HG02973 (cell line): ENCODE results near the gene XPNPEP3.
"Not testable (repeated sequence)": the region's sequence is repeated elsewhere in the genome, so short reads cannot be mapped to it uniquely, and the experiment has no call there.

Experiments
- ATAC-seq: cut with Tn5 transposase; IDR thresholded peaks from one replicate; pipeline ENCODE4 v1.9.1; 2021; ENCODE audit warnings: moderate library complexity; ENCODE audit not compliant: unreplicated experiment

The XPNPEP3 gene

DNA sequence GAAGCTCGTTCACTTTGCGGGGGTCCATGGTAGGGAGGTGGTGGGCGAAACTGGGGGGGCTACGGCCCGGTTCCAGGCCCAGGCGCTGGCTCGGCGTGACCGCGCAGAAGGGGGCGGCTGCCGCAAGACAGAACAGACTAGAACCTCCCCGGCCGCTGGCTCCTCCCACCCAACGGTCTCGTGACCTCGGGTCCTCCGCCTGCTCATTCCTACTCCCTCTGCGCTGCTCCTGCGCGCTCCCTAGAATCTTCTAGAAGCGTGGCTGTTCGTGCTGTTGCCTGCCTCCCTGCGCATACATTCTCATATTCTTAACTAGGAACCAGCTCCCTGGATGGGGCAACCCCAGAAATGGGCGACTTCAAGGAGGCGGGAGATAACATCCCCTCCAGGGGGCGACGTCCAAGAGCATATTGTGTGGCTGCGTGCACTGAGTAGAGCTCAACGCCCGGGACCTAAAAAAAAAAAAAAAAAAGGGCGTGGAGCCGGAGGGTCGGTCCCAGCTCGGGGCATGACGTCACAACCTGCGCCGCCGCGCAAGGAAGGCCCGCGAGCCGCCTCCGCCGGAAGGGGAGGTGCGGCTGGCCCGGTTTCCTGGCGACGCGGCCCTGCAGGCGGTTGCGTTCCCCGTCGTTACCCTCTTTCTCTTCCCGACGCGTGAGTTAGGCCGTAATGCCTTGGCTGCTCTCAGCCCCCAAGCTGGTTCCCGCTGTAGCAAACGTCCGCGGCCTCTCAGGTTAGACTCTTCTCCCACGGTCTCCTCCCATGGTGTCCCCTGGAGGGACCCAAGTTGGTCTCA lies at the start of gene XPNPEP3, which contains the start of gene ST13:
Gene XPNPEP3, plus strand, starts transcription at position 636 of the 796 bp plus-strand sequence. Its CDS starts 34 bp downstream, at position 670.
Gene ST13, minus strand, starts transcription at position 127 of the 796 bp plus-strand sequence. Its CDS starts 99 bp downstream, at position 28.
- ATAC-seq = peak; percentile 84

DNA sequence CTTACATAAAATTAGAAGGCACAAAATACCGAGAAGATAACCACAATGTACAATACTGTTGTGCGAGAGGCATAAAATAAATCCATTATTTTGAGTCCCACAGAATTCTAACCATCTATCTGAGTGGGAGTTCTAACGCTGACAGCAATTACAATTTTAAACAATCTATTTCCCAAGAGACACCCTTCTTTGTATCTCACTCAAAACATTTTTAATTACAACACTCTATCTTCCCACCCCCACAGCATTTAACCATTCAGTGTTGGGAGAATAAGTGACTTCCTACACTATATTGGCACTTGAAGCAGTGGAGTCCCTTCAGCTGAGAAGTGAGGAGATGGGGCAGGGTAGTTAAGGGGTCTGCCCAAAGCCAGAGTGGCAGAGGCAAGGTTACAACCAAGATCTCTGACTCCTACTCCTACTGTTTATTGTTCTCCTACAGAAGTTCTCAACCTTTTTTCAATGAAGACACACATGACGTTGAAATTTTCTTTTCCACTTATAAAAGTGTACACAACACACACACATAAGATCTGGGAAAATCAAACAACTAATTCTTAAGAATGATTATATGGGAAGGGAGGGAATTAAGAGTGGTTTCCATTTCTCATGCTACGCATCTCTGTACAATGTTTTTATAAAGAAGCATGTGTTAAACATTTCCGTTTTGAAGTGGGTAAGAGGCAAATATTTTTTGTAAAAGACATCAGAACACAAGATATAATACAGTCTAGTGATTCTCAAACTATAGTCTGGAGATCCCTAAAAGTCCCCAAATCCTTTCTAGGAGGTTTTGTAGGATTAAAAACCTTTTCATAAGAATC lies 48.7 kb upstream of the XPNPEP3 start:
- ATAC-seq = no peak

DNA sequence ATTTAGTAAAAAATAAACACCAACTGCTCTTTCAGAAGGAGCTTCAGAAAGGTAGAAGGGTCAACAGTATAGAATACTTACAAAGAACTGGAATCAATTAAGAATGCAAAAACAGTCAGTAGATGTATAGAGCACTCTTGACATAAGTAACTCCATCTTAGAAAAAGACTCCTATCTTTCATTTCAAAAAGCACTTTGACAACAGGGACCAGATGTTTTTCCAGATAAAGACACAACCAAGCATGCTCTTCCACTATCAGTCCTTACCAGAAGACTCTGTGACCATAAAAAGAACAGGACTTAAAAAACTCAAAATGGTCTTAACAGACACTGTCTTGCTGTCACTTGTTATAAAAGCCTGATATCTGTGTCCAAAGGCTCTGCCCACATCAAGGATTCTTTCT lies 43.0 kb upstream of the XPNPEP3 start:
- no peak for ATAC-seq

DNA sequence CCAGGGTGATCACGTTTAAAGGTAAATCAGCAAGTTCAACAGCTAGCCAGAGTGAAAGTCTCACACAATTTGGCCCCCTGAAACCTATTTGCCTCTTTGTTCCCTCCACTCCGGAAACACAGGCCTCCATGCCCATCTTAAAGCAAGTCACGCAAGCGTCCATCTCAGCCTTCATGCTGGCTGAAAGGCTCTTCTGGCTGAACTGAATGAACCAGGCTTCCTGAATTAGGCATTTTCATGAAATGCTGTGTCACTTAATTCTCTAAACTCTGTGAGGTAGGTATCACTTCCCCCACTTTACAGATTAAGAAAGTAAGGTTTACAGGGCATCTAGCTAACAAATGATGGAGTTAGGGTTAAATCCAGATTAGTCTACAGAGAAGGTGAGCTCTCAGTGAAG lies 39.2 kb upstream of the XPNPEP3 start:
- no peak for ATAC-seq

DNA sequence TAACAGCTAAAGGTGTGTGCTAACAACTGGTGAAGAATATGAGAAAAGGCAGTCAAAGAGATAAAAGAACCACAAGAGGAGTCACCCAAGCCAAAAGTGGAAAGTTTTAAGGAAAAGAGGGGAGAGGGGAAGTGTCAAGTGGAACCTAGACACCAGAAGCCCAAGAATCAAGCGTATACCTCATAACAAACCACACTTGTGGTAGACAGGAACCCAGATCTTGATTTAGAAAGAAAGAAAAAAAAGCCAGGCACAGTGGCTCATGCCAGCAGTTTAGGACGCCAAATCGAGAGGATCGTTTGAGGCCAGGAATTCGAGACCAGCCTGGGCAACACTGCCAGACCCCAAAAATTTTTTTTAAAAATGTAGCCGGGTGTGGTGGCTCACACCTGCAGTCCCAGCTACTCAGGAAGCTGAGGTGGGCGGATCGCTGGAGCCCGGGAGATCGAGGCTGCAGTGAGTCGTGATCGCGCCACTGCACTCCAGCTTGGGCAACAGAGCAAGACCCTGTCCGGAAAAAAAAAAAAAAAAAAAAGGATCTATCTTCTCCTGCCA lies 38.7 kb upstream of the XPNPEP3 start:
- ATAC-seq = peak; percentile 5

DNA sequence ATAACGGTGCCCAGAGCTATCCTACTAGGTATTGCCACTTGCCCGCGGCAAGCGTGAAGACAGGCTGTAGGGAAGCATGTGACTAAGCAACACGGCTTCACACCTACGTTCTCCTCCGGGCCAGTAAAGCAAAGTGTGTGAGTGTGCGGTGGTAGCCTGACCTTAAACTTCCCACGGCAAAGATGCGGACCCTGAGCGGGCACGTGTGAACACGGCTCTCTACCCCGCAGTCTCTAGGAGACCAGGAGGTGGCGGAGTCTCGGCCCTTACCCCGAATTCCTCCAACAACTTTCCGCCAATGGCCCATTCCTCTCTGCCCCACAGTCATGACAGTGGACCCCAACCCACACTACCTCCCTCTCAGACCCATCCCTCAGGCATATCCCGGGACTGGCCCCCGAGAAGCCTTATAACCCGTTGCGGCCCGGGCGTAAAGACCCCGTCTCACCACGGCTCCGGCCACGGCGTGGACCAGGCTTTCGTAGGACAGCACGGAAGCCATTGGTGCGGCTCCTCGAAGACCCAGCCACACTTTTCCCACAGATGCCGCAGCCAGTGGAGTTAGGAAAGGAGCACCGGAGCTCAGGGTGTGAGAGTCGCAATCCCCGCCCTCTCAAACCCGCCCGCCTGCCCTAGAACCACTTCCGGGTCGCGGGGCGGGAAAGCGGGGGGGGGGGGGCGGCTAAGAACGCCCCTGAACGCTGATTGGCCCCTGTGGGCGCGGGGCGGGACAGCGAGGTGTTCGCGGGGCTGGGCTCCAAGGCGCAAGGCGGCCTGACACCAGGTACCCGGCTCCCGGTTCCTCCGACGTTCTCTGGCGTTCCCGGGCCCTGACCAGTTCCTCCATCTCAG lies 38.0 kb upstream of the XPNPEP3 start, which contains the start of gene SLC25A17:
Gene SLC25A17, minus strand, starts transcription at position 600 of the 852 bp plus-strand sequence. Its CDS starts 98 bp downstream, at position 502.
- ATAC-seq = peak; percentile 63

DNA sequence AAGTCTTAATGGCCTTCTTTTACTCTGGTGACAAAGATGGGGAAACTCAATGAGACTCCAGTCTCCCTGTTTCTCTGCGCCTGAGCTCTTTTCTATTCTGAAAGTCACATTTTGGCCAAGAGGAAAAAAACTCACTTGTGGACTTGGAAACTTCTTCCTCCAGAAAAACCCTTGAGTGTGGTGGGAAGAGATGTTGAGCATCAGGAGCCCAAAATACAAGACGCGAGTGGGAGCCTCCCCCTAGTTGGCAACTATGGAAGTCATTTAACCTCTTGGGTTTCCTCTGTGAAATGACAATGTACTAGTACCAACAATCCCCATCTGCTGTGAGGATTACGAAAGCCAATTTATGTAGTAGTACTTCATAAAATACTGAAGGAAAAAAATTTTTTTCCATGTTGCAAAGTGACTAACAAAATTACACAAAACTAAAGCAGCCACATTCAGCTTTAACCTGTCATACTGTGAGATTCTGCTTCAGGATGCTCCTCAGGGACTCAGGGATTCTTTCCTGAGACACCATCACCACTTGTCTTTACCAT lies 37.3 kb upstream of the XPNPEP3 start:
- ATAC-seq = no peak

DNA sequence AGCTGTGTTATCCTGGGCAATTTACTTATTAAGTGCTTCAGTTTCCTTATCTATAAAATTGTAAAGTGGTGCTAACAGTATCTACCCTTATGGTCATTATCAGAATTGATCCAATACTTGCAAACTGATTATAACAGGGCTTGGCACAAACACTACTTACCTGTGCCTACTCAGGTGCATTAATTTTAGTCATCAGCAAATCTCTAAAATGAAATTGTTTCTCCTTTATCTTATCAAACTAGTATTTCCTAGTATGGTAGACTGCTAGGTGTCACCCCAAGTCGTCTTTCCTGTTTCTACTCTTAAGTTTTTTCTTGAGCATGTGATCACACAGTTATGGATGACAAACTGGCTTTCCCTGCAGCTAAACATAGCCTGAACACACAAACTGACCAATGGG lies 33.5 kb upstream of the XPNPEP3 start:
- no peak for ATAC-seq

DNA sequence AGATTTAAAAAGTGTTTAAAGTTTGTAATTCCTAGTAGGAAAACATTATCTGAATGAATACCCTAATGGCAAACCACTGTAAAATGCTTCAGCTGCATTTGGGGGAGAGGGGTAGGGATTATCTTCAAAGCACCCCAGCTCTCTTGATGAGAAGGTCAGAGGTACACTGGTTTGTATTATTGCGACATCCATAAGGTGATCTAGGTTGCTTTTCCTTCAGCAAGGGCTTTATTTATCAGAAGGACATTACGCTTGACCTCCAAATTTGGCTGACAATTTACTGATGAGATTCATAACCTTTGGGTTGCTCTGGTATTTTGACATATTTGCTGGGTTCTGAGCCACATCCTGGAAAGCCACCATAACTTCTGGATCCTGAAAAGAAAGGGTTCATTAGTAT lies 30.7 kb upstream of the XPNPEP3 start:
- ATAC-seq = not testable (repeated sequence)

DNA sequence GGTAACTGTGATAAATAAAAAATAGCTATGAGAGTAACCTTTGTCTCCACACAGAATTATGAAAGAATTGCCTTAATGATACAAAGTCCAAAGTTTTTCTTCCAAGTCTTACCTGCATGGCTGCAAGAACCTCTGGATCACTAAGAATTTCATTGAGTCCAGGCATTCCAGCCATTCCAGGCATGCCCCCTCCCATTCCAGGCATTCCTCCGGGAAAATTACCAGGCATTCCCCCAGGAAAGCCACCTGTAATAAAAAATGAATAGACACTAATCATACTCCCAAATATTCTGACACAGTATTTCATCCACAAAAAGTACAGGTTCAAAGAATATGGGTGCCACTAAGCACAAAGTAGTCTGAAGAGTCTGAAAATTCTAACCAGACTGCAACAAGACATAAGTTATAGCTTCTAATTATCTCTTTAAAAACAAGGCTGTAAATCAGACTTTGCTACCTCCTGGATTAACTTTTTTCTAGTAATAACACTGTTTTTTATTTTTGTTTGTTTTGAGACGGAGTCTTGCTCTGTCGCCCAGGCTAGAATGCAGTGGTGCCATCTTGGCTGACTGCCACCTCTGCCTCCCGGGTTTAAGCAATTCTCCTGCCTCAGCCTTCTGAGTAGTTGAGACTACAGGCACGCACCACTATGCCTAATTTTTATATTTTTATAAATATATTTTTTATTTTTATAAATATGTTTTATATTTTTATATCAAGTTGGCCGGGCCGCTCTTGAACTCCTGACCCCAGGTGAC lies 29.8 kb upstream of the XPNPEP3 start:
- no peak for ATAC-seq

DNA sequence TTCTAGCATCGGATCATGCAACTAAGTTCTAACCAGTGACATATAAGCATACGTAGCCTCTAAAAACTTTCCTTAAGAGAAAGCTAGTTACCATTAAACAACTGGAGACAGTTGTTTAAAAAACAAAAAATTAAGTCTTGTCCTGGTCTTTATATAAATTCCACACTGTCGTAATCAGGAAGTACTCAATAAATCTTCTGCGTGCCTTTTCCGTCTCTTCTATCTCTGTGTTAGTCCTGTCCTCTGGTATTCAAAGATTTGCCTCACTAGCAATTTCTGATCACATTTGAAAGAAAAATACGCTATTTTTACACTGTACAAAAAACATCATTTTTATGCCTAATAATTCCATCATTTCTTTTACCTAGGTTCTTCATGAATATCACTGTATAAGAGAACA lies 27.8 kb upstream of the XPNPEP3 start:
- ATAC-seq = no peak

DNA sequence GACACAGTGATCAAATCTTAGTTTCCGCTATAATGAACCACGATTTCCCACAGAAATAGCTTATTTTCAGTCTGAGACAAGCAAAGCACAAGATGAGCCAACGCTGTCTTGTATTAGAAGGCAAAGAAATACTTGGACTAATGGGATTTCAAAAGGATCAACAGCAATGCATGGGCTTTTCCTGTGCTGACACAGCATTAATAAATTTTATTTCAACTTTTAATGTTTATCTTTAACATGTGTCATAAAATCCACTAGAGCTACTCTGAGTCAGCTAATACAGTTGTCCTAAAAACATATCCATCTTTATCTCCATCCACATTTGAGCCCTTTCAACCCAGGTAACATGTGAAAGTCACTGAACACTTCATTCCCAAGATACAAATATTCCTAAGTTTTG lies 22.3 kb upstream of the XPNPEP3 start:
- ATAC-seq = no peak

DNA sequence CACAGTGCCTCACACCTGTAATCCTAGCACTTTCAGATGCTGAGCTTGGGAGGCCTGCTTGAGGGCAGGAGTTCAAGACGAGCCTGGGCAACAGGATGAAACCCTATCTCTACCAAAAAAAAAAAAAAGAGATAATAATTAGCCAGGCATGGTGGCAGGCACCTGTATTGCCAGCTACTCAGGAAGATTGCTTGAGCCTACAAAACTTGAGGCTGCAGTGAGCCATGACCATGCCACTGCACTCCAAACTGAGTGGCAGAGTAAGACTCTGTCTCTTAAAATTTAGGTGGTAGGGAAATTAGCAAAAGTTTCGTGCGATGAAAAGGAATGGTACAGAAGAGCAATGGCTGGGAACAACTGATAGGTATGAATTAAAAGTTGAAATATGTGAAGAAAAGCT lies 18.5 kb upstream of the XPNPEP3 start:
- ATAC-seq = no peak

DNA sequence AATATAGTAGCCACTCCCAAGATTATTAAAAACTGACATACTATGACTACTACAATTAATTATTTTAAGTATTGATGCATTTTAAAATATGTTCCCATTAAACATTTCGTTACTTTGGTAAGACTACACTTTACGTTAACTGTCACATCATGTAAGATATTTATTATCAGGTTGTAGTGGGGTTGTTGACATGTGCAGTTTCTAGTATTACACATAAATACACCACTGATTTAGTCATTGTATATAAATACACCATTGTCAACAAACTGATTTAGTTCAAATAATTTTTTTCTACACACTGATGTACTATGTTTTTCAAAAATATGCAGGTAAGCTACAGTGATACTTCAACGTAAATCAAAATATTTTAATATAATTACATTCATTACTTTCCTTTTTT lies 12.0 kb upstream of the XPNPEP3 start:
- no peak for ATAC-seq

DNA sequence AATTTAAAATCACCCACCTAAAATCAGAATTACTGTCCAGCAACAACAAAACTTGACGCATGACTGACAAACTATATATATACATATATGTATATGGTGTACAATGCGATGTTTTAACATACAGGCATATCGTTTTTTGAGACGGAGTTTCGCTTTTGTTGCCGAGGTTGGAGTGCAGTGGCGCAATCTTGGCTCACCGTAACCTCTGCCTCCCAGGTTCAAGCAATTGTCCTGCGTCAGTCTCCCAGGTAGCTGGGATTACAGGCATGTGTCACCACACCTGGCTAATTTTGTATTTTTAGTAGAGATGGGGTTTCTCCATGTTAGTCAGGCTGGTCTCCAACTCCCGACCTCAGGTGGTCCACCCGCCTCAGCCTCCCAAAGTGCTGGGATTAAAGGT lies 11.1 kb upstream of the XPNPEP3 start:
- not testable (repeated sequence) for ATAC-seq

DNA sequence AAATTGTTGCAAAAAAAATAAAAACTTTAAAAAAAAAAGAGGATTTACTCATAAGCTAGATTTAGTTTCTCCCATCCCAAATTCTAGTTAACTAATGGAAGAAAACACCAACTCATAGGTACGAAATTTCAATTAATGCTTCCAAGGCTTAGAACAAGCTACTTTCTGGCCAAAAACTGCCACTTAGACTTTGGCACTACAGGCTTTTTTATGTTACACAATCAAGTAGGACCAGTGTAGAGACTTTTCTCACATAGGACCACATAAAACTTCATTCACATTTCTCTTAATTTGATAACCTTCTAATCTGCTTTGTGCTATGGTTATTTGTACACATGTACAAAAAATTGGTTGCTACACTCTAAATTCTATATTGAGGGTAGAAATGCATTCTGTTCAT lies 3.6 kb upstream of the XPNPEP3 start:
- no peak for ATAC-seq

DNA sequence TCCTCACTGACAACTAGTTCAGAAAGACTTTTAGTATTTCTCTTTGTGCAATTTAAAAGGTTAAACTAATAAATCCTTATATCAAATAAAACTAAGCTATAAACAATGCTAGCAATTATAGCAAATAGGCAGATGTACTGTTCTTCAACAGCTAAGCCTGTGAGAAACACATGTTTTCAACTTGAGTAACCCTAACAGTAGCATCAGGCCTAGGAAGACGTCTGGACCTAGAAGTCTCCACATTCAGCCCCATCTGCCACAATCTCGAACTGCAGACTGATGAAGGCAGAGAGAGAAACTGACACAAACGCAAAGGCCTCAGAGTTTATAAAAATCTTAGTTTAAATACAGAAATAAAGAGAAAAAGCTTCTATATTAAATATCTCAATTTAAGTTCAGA lies 3.0 kb upstream of the XPNPEP3 start:
- ATAC-seq = no peak

DNA sequence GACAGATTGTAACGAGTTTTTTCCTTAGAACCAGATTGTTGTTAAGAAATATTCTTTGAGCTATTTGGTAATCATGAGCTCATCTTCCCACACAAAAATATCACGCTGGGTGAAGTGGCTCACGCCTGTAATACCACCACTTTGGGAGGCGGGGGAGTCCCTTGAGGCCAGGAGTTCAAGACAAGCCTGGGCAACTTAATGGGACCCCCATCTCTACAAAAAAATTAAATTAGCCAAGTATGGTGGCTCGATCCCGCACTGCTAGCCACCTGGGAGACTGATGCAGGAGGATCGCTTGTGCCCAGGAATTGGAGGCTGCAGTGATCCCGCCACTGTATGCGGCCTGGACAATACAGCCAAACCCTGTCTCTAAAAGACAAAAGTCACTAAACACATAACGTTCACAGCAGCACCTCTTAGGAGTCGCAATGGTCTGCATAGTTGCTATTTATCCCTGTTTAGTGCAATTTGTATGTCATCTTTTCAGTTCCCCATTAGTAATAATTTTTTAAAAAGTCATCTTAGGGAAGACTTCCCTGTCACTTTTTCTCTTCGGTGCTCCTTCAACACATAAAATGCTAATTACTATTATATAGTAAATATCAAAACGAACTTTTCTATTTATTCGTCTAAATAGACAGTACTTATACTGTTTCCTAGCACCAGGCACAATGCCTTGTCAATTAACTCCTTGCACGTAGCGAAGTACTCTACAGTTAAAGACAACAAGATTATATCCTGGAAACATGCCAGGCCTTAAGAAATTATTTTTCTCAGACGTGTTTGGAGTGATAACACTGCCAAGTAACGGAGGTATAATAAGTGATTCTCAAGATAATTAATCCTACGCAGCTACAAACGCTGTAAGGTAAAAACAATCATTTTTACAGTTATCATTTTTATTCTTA lies 1.6 kb upstream of the XPNPEP3 start:
- ATAC-seq = no peak
